HG02973 (cell line): Measurements from ENCODE around the gene PNLDC1.

Experiments
- ATAC-seq: cut with Tn5 transposase; IDR thresholded peaks from one replicate; pipeline ENCODE4 v1.9.1; 2021; ENCODE audit warnings: moderate library complexity; ENCODE audit not compliant: unreplicated experiment

Gene PNLDC1, protein sequence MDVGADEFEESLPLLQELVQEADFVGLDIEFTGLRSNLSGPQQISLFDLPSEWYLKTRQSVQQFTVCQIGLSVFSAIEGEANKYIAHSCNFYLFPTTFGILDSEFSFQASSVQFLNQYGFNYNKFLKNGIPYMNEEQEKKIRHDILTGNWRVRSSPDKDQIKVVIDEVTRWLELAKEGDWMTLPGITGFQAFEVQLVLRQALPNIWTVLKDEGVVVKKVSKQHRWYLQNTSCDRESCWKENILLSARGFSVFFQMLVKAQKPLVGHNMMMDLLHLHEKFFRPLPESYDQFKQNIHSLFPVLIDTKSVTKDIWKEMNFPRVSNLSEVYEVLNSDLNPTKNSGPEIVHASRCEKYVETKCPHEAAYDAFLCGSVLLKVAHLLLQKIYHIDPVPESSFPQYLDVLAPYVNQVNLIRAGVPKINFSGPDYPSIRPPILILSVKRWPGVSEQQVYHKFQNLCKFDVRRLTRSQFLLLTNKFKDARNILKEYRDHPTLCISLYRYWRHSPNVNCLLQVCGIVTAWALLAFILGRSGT

DNA sequence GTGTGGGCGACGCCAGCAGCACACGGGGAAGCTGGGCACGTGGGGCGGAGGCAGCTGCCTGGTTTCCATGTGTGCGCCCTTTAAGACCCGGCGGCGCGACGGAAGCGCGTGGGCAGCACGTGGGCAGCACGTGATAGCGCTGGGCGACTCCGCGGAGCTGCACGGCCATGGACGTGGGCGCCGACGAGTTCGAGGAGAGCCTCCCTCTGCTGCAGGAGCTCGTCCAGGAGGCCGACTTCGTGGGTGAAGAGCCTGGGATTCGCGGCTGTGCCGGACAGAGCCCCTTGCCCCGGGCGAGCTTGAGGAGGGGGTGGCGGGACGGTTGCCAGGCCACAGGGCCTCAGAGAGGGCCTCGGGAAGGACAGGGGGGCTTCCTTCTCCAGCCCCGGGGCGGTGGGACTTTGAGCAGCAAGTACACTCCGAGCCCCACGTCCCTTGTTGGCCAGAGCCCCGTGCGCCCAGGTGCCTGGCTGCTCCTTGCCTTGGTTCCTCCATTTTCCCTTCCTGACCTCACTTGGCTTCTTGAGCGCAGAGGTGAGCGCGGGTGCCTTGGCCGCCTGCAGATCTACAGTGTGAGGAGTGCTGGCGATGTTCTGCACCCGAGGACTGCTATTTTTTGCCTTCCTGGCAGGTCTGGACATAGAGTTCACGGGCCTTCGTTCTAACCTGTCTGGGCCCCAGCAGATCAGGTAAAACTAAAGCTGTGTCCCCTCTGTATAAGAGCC is at the start of gene PNLDC1:
Gene PNLDC1, plus strand, starts transcription at position 136 of the 725 bp plus-strand sequence. Its CDS starts 32 bp downstream, at position 168.
- no peak for ATAC-seq

DNA sequence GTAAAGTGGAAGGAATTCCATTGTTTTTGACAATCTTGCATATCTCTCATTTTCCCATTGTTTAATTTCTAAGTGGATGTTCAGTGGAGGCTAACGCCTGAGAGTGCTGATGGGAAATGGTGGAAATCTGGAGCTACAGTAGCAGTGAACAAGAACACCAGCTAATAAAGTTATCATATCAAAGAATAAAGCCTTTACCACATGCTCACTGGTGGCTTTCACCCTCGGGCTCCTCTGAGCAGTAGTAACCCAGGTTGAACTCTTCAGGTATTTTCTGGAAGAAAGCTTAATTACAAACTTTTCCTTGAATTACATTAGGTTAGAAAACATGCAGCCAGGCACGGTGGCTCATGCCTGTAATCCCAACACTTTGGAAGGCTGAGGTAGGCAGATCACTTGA is 48.6 kb upstream of the PNLDC1 start:
- ATAC-seq = no peak

DNA sequence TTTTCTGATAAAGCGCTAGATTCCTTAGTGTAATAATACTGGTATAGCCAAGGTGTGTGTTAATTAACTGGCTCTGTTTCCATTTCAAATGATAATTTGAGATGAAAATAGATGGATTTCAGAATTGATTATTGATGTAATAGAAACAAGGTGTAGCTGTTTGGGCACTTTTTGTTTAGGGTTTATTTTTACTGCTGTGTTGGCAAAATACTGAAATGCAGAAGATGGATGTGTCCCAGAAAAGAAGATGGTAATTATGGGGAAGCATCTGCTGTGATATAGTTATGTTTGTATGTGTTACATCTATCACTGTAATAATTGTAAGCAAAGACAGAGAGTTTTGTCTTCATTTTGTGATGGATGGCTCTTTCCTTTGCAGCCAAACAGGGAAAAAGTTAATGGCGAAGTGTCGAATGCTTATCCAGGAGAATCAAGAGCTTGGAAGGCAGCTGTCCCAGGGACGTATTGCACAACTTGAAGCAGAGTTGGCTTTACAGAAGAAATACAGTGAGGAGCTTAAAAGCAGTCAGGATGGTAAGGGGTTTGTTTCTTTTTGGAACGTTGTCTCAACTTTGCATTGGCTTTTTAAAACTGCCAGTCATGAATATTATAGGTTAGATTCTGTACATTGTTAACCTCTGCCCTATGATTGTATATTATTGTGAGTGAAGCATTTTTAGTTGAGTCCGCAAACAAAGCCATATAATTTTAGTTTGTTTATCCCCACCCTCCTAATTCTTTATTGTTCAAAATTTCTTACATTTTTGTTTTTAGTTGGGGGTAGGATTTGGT is 46.8 kb upstream of the PNLDC1 start:
- ATAC-seq = no peak

DNA sequence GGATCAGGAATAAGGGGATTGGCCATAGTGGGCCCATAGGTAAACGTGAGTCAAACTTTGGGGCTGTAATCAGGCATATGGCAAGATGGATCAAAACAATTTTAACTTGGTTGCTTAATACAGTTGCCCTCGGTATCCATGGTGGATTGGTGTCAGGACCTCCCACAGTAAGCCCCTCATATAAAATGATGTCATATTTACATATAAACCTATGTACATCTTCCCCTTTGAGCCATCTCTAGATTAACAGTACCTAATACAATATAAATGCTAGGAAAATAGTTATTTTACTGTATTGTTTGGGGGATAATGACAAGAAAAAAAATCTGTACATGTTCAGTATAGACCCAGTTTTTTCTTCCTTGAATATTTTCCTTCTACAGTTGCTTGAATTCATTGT is 45.7 kb upstream of the PNLDC1 start:
- ATAC-seq = no peak

DNA sequence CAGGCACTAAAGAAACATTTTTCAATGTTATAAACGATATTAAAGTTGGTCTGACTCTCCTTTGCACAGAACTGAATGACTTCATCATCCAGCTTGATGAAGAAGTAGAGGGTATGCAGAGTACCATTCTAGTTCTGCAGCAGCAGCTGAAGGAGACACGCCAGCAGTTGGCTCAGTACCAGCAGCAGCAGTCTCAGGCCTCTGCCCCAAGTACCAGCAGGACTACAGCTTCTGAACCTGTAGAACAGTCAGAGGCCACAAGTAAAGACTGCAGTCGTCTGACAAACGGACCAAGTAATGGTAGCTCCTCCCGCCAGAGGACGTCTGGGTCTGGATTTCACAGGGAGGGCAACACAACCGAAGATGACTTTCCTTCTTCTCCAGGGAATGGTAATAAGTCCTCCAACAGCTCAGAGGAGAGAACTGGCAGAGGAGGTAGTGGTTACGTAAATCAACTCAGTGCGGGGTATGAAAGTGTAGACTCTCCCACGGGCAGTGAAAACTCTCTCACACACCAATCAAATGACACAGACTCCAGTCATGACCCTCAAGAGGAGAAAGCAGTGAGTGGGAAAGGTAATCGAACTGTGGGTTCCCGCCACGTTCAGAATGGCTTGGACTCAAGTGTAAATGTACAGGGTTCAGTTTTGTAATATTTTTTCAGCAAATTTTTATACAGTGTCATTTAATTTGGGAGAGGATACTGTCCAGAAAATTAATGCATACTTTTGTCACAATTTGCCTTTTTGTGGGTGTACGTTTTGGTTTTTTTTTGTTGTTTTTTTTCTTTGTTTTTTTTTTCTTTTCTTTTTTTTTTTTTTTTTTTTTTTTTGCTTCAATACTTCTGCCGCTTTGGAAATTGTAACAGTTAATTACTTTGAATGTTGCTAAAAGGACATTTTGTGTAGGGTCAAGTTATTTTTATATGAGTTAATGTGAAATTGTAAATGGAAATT is 44.8 kb upstream of the PNLDC1 start:
- ATAC-seq = no peak

DNA sequence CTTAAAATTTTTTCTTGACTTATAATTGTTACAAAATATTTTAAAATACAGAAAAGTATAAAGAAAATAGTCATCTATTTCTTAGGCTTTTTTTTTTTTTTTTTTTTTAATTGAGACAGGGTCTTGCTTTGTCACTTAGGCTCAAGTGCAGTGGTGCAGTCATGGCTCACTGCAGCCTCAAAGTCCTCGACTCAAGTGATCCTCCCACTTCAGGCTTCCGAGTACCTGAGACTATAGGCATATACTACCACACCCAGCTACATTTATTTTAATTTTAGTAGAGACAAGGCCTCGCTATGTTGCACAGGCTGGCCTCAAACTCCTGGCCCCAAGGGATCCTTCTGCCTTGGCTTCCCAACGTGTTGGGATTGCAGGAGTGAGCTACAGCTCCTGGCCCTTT is 43.6 kb upstream of the PNLDC1 start:
- ATAC-seq = no peak

DNA sequence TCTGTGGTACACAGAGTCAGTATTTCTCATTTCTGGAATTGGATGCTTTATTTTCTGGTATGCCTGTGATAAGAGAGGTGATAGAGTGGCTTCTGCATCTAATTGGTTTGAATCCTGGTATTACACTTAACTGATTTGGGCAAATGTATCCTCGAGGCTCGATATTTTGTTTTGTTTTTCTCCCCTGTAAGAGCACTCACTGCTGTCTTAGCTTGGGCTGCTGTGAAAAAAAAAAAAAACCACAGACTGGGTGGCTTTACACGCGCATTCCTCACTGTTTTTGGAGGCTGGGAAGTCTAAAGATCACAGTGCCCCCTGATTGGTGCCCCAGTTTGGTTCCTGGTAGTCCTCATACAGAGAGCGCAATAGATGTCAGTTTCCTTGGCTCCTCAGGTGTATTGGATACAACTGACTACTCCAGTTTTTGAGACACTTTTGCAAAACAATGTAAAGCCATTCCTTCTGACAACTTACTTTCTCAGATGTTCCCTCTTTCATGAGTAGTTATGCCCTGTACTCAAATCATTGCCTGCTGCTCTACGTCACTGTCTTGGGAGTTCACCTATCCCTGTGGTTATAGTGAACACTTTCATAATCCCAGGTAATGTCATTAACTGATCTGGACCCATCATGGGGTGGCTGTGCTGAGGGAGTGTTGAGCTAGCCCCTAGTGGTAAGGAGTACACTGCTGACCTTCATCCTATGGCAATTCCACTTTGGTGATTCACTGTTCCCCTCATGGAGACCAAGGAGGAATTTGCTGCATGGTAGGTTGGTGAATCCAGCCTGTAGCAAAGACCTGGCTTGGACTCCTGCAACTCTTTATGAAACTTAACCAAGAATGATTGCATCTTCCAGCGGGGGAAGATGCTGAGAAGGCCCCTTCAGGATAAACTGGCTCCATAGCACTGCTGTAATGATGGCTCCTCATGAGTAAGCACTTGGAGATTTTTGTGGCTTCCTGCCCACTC is 41.8 kb upstream of the PNLDC1 start:
- ATAC-seq = no peak

DNA sequence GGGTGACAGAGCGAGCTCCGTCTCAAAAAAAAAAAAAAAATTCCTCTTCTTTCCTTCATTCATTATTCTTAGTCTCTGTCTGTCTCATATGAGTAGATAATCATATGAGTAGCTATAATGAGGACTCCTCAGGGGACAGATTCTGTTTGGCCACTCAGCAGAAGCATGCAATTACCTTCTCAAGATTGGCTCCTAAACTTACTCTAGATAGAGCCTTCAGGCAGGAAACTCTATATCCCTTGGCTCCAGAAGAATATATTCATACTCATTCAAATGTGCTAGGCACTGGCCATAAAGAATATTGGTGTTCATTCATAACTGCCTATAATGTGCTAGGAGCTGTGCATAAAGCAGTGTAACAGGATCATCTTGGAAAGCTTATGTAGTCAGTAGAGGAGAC is 40.4 kb upstream of the PNLDC1 start:
- no peak for ATAC-seq

DNA sequence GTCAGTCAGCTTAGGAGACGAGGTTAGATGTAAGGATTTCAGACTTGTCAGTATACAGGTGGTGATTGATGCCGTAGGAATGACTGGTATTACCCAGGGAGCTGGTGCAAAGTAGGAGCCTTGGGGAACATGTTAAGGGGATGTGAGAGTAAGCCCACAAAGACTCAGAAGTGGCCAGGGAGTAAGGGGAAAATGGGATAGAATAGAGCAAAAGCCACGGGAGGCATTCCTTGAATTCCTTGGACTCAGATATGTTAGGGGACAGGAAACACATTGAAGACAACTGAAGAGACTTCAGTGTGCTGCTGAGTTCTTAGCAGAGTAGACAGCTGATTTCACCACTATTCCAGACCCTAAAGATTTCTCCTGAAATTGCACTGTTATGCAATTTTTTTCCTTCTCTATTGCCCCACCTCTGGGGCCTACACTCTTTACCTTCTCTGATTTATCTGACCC is 39.4 kb upstream of the PNLDC1 start:
- ATAC-seq = no peak

DNA sequence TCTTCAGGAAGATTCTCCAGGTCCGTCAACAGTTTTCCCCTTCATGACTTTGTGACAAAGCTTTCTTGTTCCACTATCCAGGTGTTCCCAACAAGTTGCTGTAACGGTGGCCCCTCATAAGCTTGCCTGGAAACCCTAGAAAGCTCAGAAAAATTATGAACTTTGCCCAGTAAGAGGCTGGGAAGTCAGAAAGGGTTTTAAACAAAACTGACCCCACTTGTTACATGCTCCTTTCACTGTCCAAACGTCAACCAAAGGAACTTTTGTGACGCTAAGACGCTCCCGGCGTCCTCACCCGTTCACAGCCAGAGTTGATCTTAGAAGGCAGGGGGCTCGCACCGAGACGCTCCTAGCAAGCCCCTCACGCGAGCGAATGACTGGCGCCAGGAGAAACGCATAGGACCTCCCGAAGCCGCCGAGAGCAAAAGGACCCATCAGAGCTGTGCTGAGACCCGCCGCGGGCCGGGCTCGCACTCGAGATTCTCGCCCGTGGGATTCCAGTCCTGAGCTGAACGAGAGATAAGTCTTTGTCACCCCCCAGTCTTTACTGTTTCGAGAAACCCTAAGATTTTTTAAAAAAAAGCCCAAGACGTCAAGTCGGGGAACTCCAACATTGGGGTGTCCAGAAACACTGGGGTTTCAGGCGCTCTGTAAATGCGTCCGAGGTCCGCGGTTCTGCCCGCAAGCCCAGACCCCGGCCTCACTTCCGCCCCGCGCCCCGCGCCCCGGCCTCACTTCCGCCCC is 38.8 kb upstream of the PNLDC1 start:
- no peak for ATAC-seq

DNA sequence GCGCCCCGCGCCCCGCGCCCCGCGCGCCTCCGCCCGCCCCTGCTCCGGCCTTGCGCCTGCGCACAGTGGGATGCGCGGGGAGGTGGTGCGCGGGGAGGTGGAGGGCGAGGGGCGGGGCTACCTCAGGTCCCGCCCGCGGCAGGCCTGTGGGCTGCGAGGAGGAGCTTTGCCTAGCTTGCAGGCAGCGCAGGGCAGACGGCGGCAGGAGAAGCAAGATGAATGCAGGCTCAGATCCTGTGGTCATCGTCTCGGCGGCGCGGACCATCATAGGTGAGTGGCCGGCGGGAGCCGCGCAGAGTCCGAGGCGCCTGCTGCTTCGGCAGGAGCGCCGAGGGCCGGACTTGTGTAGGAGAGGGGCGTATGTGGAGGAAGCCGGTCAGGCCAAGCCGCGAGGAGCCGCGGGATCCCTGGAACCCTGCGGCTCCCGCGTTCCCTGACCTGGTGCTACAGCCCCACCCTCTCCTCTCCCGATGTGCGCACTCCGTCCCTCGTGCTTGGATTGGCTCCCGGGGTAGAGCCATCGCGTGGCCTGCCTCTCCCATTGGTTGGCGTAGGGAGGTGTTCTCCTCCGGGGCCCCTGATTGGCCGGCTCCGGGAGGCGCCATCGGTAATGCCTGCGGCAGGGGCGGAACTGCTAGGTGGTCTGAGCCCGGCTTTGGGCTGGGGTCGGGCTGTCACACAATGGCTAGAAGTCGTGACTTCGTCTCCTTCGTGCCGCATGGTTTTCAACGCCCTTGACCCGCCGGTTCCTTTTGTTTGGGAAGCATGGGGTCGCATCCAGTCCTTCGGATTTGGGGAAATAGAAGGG is 38.0 kb upstream of the PNLDC1 start, which contains the start of gene ACAT2:
Gene ACAT2, plus strand, starts transcription at position 173 of the 808 bp plus-strand sequence. Its CDS starts 43 bp downstream, at position 216.
- ATAC-seq = peak; percentile 98

DNA sequence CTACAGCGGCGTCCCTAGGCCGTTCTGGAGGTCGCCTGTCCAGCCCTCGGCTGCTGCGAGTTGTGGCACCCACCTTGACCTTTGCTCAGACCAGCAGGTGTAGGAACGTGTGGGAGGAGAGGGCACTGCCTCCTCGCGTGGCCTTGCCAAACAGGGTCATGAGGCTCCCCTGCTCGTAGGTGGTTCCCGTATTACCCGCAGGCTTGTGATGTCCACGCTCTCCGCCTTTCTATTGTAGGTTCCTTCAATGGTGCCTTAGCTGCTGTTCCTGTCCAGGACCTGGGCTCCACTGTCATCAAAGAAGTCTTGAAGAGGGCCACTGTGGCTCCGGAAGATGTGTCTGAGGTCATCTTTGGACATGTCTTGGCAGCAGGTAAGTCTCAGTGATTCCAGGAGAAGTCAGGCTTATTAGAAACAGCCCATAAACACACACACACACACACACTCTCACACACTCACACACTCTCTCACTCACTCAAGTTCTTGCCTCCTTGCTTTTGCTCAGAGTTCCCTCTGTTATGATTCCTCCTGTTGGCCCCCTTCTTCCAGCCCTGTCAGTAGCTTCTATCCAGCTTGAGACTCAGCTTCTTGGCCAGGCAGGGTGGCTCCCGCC is 37.3 kb upstream of the PNLDC1 start:
- ATAC-seq = no peak

DNA sequence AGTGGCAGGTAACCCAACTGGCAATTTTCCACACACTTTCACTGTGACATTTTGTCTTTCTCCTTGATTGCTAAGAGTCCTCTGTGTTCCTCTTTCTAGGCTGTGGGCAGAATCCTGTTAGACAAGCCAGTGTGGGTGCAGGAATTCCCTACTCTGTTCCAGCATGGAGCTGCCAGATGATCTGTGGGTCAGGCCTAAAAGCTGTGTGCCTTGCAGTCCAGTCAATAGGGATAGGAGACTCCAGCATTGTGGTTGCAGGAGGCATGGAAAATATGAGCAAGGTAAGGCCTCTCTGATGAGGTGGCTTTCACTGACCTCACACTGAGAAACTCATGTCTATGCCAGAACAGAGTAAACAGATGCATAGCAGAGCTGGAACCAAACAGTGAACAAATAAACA is 33.2 kb upstream of the PNLDC1 start:
- no peak for ATAC-seq

DNA sequence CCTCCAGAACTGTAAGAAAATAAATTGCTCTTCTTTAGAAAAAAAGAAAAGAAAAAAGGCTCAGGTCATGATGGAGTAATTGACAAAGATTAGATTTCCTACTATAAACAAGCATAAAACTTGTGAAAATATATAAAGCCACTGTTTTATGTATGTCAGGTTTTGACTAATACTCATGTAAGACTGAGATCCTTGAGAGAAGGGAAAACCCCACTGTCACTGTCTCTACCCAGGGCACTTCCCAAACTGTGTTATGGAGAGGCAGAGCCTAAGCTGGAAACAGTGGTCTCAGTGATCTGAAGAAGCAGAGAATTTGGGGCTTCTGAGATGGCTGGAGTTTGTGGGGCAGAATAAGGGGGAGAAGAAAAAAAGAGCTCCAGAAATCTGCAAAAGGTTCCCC is 30.6 kb upstream of the PNLDC1 start:
- ATAC-seq = no peak

DNA sequence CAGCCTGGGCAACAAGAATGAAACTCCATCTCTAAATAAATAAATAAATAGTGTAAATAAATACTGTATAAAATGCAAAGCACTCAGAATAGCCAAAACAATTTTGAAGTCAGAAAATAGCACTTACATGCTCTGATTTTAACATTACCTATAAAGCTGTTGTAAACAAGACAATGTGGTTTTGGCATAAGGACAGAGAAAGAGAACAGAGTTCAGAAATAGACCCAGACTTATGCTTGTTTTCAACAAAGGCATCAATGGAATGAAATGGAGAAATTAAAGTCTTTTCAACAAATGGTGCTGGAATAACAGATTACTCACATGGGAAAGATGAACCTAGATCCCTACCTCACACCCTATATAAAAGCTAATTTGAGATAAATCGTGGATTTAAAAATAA is 27.9 kb upstream of the PNLDC1 start:
- ATAC-seq = no peak

DNA sequence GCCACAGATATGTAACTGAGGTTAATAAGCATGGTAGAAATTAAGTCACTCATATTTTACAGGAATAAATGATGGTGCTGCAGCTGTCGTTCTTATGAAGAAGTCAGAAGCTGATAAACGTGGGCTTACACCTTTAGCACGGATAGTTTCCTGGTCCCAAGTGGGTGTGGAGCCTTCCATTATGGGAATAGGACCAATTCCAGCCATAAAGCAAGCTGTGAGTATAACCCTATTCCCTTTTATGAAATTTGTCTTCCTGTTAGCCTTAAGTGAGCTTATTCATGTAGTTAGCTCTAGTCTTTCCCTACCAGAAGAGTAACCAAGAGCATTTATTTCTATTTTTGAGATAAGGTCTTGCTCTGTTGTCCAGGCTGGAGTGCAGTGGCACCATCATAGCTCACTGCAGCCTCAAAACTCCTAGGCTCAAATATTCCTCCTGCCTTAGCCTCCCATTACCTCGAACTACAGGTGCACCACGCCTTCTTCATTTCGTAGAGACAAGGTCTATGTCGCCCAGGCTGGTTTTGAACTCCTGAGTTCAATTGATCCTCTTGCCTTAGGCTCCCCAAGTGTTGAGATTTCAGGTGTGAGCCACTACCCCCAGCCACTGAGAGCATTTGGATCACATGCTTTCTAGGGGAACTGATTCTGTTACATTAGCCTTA is 22.7 kb upstream of the PNLDC1 start:
- ATAC-seq = no peak
